Activated B cell treated with CpG ODN at 0.5 μM for 24 hours (primary cell): ENCODE data around the gene SLC35F4. TPM values are rescaled to one million over a fixed set of nuclear protein-coding genes. Genes with fewer than 3 reads are reported as not detected.

Source experiments
- ATAC-seq: fragments of 200-7000 bp; cut with Tn5 transposase; one replicate; pipeline ENCODE4 v1.10.0; 2021; ENCODE audit warnings: low read depth, mild to moderate bottlenecking, moderate library complexity
- CTCF ChIA-PET: fragments of 350-600 bp; sonication (Branson Sonifier 250); formaldehyde crosslinking; loops from one replicate; lab custom pipeline; 2021; ENCODE audit warnings: antibody characterized with exemption; lab: Charles Lee
- POLR2A ChIA-PET: fragments of 350-600 bp; sonication (Branson Sonifier 250); formaldehyde crosslinking; loops from one replicate; lab custom pipeline; 2021; ENCODE audit warnings: antibody characterized with exemption; lab: Charles Lee
- DNase-seq: peaks from one replicate; pipeline ENCODE4 v3.0.0; 2022
- H3K27ac Mint-ChIP-seq: one replicate; pipeline ENCODE4 v1.8.0; 2020; ENCODE audit warnings: mixed read lengths
- H3K27me3 Mint-ChIP-seq: one replicate; pipeline ENCODE4 v1.8.0; 2021; ENCODE audit warnings: mixed read lengths
- H3K36me3 Mint-ChIP-seq: one replicate; pipeline ENCODE4 v1.8.0; 2021; ENCODE audit warnings: low read depth, mixed read lengths
- H3K4me1 Mint-ChIP-seq: one replicate; pipeline ENCODE4 v1.8.0; 2021; ENCODE audit warnings: mixed read lengths
- H3K4me3 Mint-ChIP-seq: one replicate; pipeline ENCODE4 v1.8.0; 2020; ENCODE audit warnings: mild to moderate bottlenecking, mixed read lengths
- H3K9me3 Mint-ChIP-seq: one replicate; pipeline ENCODE4 v1.8.0; 2020; ENCODE audit warnings: mixed read lengths
- intact Hi-C: fragments of 100-400 bp; cut with micrococcal nuclease; formaldehyde crosslinking; loops from one replicate; pipeline ENCODE4 v1.15.1; 2024
- total RNA-seq: library from RNA; stranded (reverse); gene quantifications from 2 replicates; pipeline ENCODE4 v1.2.3, GENCODE V29; 2022
- TF ChIP-seq, protein P1 (sequence below): fragments of 200-600 bp; IDR thresholded peaks from one replicate; pipeline ENCODE4 v1.8.0; 2022; ENCODE audit warnings: antibody characterized with exemption, mild to moderate bottlenecking

The SLC35F4 gene
- total RNA-seq, 1 donor from 2014 or later: not detected

DNA sequence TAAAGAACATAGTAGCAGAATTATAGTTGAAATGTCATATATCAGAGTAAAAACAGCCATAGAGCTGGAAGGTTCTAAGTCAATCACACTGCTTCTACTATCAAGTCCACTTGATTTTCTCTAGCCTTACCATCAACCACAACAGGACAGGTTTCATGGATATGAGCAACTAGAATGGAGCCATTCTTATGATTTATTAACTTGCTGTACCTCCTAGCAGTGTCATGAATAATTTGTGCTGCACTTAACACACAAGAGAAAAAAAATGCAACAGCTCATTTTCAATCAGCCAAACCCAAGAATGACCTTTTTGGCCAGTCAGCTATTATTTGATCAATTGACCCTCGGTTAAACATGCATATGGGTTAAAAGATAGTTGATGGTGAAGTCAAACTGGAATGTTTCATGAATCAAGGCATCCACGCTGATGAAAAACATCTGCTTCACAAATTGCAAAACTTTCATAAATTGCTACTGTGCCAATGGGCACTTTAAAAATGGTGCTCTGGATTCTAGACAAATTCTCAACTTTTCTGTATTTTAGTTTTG is 316.8 kb downstream of the SLC35F4 start:
- Mint-ChIP-seq H3K36me3 (no peaks in the 10 kb centered on the region), H3K9me3 (peaks cover 7% of the 10 kb centered on the region), H3K4me1 (no peaks in the 10 kb centered on the region), H3K27me3 (no peaks in the 10 kb centered on the region), H3K4me3 (no peak overlapping the region), H3K27ac (no peak overlapping the region)
- DNase-seq (no peak), ATAC-seq (no peak)
- POLR2A ChIA-PET: no interaction called here
- intact Hi-C loops: no loop called here
- TF ChIP-seq, protein P1, sequence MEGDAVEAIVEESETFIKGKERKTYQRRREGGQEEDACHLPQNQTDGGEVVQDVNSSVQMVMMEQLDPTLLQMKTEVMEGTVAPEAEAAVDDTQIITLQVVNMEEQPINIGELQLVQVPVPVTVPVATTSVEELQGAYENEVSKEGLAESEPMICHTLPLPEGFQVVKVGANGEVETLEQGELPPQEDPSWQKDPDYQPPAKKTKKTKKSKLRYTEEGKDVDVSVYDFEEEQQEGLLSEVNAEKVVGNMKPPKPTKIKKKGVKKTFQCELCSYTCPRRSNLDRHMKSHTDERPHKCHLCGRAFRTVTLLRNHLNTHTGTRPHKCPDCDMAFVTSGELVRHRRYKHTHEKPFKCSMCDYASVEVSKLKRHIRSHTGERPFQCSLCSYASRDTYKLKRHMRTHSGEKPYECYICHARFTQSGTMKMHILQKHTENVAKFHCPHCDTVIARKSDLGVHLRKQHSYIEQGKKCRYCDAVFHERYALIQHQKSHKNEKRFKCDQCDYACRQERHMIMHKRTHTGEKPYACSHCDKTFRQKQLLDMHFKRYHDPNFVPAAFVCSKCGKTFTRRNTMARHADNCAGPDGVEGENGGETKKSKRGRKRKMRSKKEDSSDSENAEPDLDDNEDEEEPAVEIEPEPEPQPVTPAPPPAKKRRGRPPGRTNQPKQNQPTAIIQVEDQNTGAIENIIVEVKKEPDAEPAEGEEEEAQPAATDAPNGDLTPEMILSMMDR: no peak
- CTCF ChIA-PET: no interaction called here

DNA sequence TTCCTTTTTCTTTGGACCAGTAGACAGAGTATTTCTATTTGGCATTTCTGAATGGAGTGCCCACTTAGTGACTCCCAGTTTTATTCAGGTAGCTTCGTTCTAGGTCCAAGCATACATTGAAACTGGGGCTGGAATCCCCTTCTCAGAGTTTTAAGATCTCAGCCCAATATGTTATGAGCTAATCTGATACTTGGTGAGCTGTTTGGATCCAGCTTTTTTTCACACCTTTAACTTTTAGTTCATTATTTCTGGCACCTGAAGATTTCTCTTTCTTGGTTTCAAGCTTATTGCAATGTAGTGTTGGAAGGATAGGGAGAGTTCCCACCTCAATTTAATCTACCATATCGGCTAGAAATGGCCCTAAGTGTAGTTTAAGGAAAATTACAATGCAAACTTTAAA is 318.8 kb downstream of the SLC35F4 start:
- ATAC-seq: no peak
- CTCF ChIA-PET: interaction anchor here (0.5 kb wide), 1 partner anchor 1756 kb away, joined by 3 read pairs; no protein-coding TSS in a partner anchor

DNA sequence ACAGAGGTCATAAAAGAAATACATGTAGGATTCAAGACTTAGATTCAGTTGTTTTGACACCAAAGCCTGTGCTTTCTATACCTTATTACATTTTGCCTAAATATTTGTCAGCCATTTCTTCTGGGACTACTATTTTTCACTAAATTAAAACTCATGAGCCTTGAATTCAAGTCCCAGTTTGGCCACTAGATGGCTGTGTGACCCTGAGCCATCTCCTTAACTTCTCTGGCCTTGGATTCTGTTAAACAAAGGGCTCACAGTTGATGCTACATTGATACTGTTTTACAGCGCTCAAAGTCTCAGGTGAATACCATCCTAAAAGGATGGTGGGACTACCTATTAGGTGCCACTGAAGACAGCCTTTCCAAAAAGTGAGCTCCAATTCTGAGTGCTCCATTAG is 332.7 kb downstream of the SLC35F4 start:
- ATAC-seq (no peak), DNase-seq (no peak)
- CTCF ChIA-PET: no interaction called here
- Mint-ChIP-seq H3K27me3 (peaks cover 17% of the 10 kb centered on the region), H3K27ac (no peak overlapping the region), H3K4me3 (no peak overlapping the region), H3K9me3 (peaks cover 7% of the 10 kb centered on the region), H3K36me3 (no peaks in the 10 kb centered on the region), H3K4me1 (no peaks in the 10 kb centered on the region)
- TF ChIP-seq, protein P1: no peak
- intact Hi-C loops: no loop called here
- POLR2A ChIA-PET: no interaction called here

More for the DNA sequence above, 318.8 kb downstream of the SLC35F4 start:
- H3K27ac Mint-ChIP-seq: no peak overlapping the region
- TF ChIP-seq, protein P1: no peak
- POLR2A ChIA-PET: no interaction called here
- intact Hi-C loops: no loop called here
- H3K4me1 Mint-ChIP-seq: no peaks in the 10 kb centered on the region
- no peaks in the 10 kb centered on the region for H3K27me3 Mint-ChIP-seq
- H3K36me3 Mint-ChIP-seq: no peaks in the 10 kb centered on the region
- H3K4me3 Mint-ChIP-seq: no peak overlapping the region
- peaks cover 15% of the 10 kb centered on the region for H3K9me3 Mint-ChIP-seq
- no peak for DNase-seq

DNA sequence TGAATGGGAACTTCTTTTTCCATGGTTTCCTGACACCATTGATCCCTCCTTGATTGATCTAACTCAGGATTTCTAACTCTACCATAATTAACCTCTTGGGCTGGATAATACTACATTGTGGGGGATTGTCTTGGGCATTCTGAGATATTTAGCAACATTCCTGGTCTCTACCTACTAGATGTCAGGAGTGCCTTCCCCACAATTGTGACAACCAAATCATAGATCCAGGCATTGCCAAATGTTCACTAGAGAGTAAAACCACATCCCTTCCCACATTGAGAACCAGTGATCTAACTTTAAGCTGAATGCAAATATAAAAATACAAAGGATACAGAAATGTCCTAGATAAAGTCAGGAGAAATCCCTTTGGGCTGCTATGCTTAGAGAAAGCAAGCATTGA is 335.3 kb downstream of the SLC35F4 start:
- ATAC-seq (no peak), DNase-seq (no peak)
- H3K36me3 Mint-ChIP-seq: no peaks in the 10 kb centered on the region
- H3K4me3 Mint-ChIP-seq: no peak overlapping the region
- H3K27me3 Mint-ChIP-seq: peaks cover 17% of the 10 kb centered on the region
- TF ChIP-seq, protein P1: no peak
- intact Hi-C loops: no loop called here
- H3K4me1 Mint-ChIP-seq: no peaks in the 10 kb centered on the region
- POLR2A ChIA-PET: no interaction called here
- no peak overlapping the region for H3K27ac Mint-ChIP-seq
- CTCF ChIA-PET: no interaction called here
- H3K9me3 Mint-ChIP-seq: peaks cover 14% of the 10 kb centered on the region

DNA sequence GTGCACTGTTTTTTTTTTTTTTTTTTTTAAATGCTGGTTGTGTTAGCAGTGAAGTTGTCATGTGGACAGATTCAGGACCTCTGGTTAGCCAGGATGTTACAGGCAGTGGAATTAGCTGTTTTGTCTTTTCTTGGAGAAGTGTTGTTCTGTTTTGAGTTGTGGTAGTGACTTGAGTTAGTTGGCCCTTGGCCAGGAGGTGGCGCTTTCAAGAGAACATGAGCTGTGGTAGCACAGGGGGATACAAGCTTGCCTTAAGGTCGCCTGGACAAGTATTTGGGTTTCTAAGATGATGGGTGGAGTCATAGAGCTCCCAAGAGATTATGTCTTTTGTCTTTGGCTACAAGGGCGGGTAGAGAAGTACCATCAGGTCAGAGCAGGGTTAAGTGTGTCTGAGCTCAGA is 338.9 kb downstream of the SLC35F4 start:
- POLR2A ChIA-PET: no interaction called here
- CTCF ChIA-PET: no interaction called here
- H3K4me1 Mint-ChIP-seq: no peaks in the 10 kb centered on the region
- ATAC-seq (no peak), DNase-seq (no peak)
- no peaks in the 10 kb centered on the region for H3K36me3 Mint-ChIP-seq
- intact Hi-C loops: no loop called here
- H3K9me3 Mint-ChIP-seq: peaks cover 29% of the 10 kb centered on the region
- no peak overlapping the region for H3K4me3 Mint-ChIP-seq
- TF ChIP-seq, protein P1: no peak
- no peak overlapping the region for H3K27ac Mint-ChIP-seq
- H3K27me3 Mint-ChIP-seq: peaks cover 15% of the 10 kb centered on the region
